Stimulated activated naive CD8-positive, alpha-beta T cell treated with anti-CD3 and anti-CD28 coated beads, Interleukin-15, amount 100 ng/mL, for 72 hours (primary cell): ENCODE data around the gene MKRN1.
"Not testable (repeated sequence)": the region's sequence is repeated elsewhere in the genome, so short reads cannot be mapped to it uniquely, and the experiment has no call there.

ENCODE experiments used
- ATAC-seq: fragments of 150-1000 bp; cut with Tn5 transposase; 2 replicates; pipeline ENCODE4 v1.10.0; 2021; ENCODE audit warnings: mild to moderate bottlenecking, moderate library complexity
- DNase-seq, 2 donors: peaks; one replicate each; pipeline ENCODE4 v3.0.0; 2021 to 2022
- H3K27ac Mint-ChIP-seq, 2 donors: one replicate each; pipeline ENCODE4 v1.8.0; 2022; ENCODE audit warnings: mild to moderate bottlenecking in 2 of 2, mixed read lengths in 2 of 2, moderate library complexity in 2 of 2
- H3K27me3 Mint-ChIP-seq: one replicate; pipeline ENCODE4 v1.8.0; 2022; ENCODE audit warnings: mixed read lengths
- H3K4me1 Mint-ChIP-seq: one replicate; pipeline ENCODE4 v1.8.0; 2022; ENCODE audit warnings: mild to moderate bottlenecking, mixed read lengths
- H3K4me3 Mint-ChIP-seq, 2 donors: one replicate each; pipeline ENCODE4 v1.8.0; 2022; ENCODE audit warnings: mild to moderate bottlenecking in 2 of 2, mixed read lengths in 2 of 2, moderate library complexity in 1 of 2
- H3K9me3 Mint-ChIP-seq, 2 donors: one replicate each; pipeline ENCODE4 v1.8.0; 2022; ENCODE audit warnings: mixed read lengths in 2 of 2

Gene MKRN1

GRCh38 chr7:140479062-140479738 is at the start of gene MKRN1:
Gene MKRN1 (minus strand): TSS chr7:140479505. CDS start chr7:140479344, 161 bp downstream.
- peaks cover 27% of the 10 kb centered on the region for H3K4me1 Mint-ChIP-seq
- DNase-seq: peak; percentile 90 to 93
- no peaks in the 10 kb centered on the region for H3K9me3 Mint-ChIP-seq
- no peaks in the 10 kb centered on the region for H3K27me3 Mint-ChIP-seq
- peak within 1 kb of the TSS; percentile 97 to 100 for H3K4me3 Mint-ChIP-seq
- H3K27ac Mint-ChIP-seq: peak within 1 kb of the TSS; percentile 96 to 100
- peak; percentile 96 for ATAC-seq

DNA sequence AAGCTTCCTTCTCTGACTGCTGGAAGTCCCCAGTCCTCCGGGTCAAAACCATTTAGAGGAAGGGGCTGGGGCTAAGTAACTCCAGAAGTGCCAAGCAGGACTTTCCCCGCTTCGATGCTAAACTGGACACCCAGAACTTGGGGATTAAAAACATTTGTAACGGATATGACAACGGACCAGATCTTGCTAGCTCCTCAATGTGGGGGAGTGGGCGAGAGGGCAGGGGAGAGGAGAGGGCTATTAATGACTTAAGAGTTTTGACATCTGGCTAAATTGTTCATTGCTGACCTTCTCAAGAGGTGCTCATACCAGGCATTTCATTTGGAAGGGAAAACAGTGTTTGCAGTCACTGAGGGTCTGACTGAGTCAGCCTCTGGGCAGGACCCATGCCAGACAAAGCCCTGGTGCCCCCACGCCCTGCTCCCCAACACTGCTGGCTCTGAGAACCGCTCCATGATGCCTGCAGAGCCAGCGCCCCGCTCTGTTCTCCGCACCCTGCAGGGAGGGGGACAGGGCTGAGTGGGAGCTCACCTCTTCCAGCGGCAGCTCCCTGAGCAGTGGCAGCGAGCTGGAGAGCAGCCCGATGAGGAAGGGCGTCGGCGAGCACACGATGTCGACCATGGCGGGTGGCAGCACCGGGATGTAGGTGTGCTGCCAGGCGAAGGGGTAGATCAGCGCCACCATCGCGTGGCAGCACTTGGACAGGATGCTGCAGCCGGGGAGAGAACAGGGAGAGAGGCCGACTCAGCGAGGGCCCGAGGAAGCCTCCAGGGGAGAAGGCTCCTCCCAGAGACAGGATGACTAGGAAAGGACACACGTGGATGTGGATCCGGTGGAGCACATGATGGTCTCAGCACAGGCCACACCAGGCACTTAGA is 47.7 kb upstream of the MKRN1 start:
- Mint-ChIP-seq H3K27me3 (peaks cover 13% of the 10 kb centered on the region), H3K4me3 (no peak overlapping the region), H3K4me1 (peaks cover 19% of the 10 kb centered on the region), H3K9me3 (no peaks in the 10 kb centered on the region), H3K27ac (no peak overlapping the region)
- DNase-seq: no peak
- ATAC-seq: no peak

DNA sequence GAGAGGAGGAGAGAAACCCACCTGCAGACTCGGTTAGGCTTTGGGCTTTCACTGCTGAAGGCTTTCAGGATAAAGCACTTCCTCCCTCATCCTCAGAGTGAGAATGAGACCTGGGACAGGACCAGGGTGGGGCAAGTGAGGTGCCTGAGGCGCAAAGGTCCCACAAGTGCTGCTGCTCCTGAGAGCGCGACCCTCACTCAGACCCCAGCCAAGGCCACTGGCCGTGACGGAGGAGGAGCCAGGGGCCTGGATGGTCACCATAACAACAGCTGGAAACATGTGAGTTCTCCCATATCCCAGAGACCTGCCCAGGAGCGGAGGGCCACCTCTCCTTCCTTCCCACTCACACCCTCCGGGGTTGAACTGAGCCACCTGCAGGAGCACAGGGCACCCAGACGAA is 46.9 kb upstream of the MKRN1 start:
- Mint-ChIP-seq H3K27ac (no peak overlapping the region), H3K9me3 (no peaks in the 10 kb centered on the region), H3K27me3 (peaks cover 13% of the 10 kb centered on the region), H3K4me1 (peaks cover 19% of the 10 kb centered on the region), H3K4me3 (no peak overlapping the region)
- DNase-seq: no peak
- no peak for ATAC-seq

DNA sequence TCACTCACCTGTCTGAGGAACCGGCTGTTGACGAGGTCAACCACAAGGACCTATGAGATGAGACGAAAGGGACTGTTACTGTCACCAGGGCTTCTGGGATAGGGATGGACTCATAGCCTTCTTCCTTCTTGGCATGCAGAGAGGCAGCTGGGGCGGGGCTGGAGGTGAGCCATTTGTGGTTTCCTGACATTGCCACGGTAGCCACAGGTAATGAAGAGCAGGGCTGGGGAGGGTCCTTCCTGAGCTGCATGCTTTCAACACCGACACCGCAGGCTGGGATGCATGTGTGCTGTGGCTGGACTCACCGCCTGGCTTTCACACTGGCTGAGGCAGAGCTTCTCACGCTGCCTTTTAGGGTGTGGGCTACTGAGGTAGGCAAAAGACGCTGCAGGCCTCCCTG is 46.4 kb upstream of the MKRN1 start:
- peaks cover 19% of the 10 kb centered on the region for H3K4me1 Mint-ChIP-seq
- H3K27ac Mint-ChIP-seq: no peak overlapping the region
- DNase-seq (peak in 1 of 2 donors; percentile 33), ATAC-seq (peak; percentile 86)
- no peak overlapping the region for H3K4me3 Mint-ChIP-seq
- peaks cover 13% of the 10 kb centered on the region for H3K27me3 Mint-ChIP-seq
- no peaks in the 10 kb centered on the region for H3K9me3 Mint-ChIP-seq

GRCh38 chr7:140521421-140521820 is 42.1 kb upstream of the MKRN1 start:
- ATAC-seq (no peak), DNase-seq (no peak)
- Mint-ChIP-seq H3K27me3 (peaks cover 11% of the 10 kb centered on the region), H3K9me3 (no peaks in the 10 kb centered on the region), H3K4me3 (no peak overlapping the region), H3K27ac (no peak overlapping the region), H3K4me1 (peaks cover 17% of the 10 kb centered on the region)

GRCh38 chr7:140519007-140519399 is 39.7 kb upstream of the MKRN1 start:
- no peak for DNase-seq
- Mint-ChIP-seq H3K4me3 (no peak overlapping the region), H3K27ac (peak overlapping the region in 1 of 2 donors; percentile 34), H3K27me3 (peaks cover 10% of the 10 kb centered on the region), H3K9me3 (no peaks in the 10 kb centered on the region), H3K4me1 (peaks cover 6% of the 10 kb centered on the region)
- ATAC-seq: no peak

DNA sequence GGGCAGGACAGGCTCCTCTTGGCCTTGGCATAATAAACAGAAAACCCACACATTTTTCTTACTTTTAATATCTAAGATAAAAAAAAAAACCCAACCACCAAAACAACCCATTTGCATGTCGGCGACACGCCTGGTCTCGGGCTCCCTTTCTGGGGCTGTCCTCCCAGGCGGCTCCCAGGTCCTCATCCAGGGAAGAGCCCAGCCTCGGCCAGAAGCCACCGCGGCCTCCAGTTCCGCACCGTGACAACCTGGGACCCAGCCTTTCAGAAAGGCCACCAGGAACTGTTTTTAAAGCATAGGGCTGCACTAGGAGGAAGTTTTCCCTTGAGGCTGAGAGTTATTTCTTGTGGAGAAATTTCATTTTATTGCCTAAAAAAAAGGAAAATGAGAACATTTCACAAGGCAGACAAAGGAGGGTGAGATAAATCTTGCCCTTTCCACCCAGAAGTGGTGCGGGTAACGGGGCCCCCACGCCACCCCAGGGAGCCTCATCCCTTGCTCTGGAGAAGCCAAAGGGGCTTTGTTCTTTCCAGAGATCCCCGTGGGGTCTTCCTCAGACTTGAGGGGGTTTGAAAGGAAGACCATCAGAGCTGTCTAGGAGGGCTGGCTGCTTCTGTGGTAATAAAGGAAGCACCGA is 39.2 kb upstream of the MKRN1 start:
- DNase-seq: no peak
- Mint-ChIP-seq H3K27ac (peak overlapping the region in 1 of 2 donors; percentile 42), H3K27me3 (peaks cover 10% of the 10 kb centered on the region), H3K9me3 (no peaks in the 10 kb centered on the region), H3K4me1 (peaks cover 6% of the 10 kb centered on the region), H3K4me3 (peak overlapping the region in 1 of 2 donors; percentile 42)
- ATAC-seq: no peak

DNA sequence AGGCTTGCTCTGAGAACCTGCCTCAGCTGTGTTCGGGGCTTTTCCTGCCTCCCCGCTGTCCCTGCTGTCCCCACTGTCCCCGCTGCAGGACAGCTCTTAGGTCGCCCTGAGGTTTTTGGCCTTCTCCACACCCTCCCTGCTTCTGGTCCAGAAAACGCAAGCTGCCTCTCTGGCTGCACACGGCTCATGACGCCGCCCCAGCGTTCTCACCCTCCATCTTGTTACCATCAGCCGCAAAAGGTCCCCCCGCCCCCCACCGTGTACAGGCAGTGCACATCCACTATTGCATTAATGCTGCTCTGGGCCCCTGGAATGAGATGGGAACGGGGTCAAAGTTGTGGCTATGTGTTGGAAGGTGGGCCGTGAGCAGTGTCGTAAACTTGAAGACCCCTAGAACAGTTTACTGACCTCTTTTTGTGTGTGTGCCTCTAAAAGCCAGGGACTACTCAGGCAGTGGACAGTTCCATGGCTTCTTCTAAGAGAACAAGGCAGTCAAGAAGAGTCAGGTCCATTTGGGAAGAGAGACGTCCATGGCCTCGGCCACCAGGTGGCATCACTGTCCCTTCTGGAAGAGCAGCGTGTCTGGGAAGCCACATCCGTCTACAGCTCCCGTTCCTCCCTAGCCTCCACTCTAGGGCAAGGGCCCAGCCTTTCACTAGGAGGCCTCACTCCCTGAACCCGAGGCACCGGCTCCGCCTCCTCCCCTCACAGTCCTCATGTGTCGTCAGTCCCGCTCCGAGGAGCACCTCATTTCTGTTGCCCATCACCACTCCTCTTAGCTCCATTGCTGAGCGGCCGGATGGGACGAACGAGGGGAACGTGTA is 38.5 kb upstream of the MKRN1 start:
- DNase-seq (peak; percentile 49 to 59), ATAC-seq (peak; percentile 85)
- Mint-ChIP-seq H3K27me3 (peaks cover 10% of the 10 kb centered on the region), H3K27ac (peak overlapping the region in 1 of 2 donors; percentile 42), H3K4me3 (peak overlapping the region in 1 of 2 donors; percentile 42), H3K4me1 (peaks cover 6% of the 10 kb centered on the region), H3K9me3 (no peaks in the 10 kb centered on the region)

- Mint-ChIP-seq H3K9me3 (no peaks in the 10 kb centered on the region), H3K27ac (no peak overlapping the region), H3K4me1 (no peaks in the 10 kb centered on the region), H3K27me3 (peaks cover 3% of the 10 kb centered on the region), H3K4me3 (no peak overlapping the region)
- ATAC-seq: no peak
- DNase-seq: no peak
Observed at GRCh38 chr7:140512317-140513000, 33.2 kb upstream of the MKRN1 start.

DNA sequence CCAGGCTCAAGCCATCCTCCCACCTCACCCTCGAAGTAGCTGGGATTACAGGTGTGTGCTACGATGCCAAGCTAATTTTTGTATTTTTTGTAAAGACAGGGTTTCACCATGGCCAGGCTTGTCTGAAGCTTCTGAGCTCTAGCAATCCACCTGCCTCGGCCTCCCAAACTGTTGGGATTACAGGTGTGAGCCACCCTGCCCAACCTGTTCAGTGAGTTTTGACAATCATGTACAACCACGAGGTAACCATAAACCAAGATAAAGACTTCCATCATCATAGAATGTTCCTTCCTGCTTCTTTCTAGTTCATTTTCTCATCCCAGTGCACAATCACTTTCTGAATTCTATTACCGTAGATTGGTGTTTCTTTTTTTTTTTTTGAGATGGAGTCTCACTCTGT is 30.5 kb upstream of the MKRN1 start:
- H3K27ac Mint-ChIP-seq: no peak overlapping the region
- H3K27me3 Mint-ChIP-seq: no peaks in the 10 kb centered on the region
- ATAC-seq: no peak
- H3K4me3 Mint-ChIP-seq: no peak overlapping the region
- no peaks in the 10 kb centered on the region for H3K4me1 Mint-ChIP-seq
- no peaks in the 10 kb centered on the region for H3K9me3 Mint-ChIP-seq
- no peak for DNase-seq

DNA sequence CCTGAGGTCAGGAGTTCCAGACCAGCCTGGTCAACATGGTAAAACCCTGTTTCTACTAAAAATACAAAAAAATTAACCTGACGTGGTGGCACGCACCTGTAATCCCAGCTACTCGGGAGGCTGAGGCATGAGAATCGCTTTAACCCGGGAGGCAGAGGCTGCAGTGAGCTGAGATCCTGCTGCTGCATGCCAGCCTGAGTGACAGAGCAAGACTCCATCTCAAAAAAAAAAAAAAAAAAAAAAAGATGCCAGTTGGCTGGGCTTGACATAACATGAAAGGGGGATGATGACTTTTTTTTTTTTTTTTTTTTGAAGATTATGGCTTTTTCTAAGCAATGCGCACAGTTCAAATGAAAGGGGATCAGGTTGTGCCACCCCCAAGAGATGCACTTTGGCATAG is 28.3 kb upstream of the MKRN1 start:
- H3K9me3 Mint-ChIP-seq, DNase-seq, H3K27ac Mint-ChIP-seq, ATAC-seq, H3K4me3 Mint-ChIP-seq, H3K4me1 Mint-ChIP-seq, H3K27me3 Mint-ChIP-seq: not testable (repeated sequence)

DNA sequence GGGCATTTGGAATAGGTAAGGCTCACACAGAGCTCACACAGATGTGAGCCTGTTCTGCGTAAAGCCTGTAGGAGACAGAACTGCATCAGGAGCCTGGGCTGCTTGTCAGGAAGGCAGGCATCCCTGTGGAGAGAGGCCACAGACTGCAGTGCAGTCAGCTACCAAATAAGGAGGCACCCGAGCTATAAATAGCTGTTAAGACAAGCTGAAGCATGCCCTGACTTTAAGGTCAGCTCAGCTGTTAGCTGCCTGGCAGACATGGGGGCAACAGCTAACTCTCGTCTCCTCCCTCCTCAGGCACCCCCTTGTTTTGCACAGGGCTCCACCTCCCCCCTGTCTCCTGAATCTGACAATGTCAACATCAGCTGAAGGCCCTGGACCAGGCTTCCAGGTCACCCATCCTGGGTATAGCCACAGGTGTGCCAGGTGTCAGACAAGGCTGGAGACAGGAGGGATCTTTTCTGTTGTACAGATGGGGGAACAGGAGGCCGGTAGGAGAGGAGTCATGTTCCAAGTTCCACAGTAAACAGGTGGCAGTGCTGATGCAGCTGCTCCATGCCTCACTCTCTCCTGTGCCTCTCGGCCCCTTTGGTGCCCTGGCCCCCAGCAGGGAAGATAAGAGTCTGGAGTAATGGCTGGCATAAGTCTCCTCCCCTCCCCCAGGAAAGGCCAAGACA is 27.6 kb upstream of the MKRN1 start:
- ATAC-seq (no peak), DNase-seq (no peak)
- Mint-ChIP-seq H3K4me1 (no peaks in the 10 kb centered on the region), H3K4me3 (no peak overlapping the region), H3K27ac (no peak overlapping the region), H3K27me3 (no peaks in the 10 kb centered on the region), H3K9me3 (no peaks in the 10 kb centered on the region)

DNA sequence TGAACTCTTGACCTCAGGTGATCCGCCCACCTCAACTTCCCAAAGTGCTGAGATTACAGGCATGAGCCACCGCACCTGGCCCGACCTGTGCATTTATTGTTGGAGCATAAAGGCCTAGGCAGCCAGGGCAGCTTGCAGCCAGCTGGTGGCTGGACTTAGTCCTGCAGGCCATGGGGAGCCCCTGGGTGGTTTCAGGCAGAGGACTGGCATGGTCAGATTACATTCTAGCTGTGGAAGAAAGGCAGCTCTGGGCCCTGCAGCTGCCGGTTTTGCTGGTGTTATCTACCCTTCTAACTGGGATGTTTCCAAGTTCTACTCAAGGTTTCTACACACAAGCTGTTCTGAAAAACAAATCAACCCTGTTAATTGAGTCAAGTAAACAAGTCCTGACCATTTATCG is 22.7 kb upstream of the MKRN1 start:
- H3K4me3 Mint-ChIP-seq: no peak overlapping the region
- DNase-seq (no peak), ATAC-seq (no peak)
- no peaks in the 10 kb centered on the region for H3K9me3 Mint-ChIP-seq
- no peaks in the 10 kb centered on the region for H3K4me1 Mint-ChIP-seq
- H3K27ac Mint-ChIP-seq: no peak overlapping the region
- H3K27me3 Mint-ChIP-seq: no peaks in the 10 kb centered on the region

DNA sequence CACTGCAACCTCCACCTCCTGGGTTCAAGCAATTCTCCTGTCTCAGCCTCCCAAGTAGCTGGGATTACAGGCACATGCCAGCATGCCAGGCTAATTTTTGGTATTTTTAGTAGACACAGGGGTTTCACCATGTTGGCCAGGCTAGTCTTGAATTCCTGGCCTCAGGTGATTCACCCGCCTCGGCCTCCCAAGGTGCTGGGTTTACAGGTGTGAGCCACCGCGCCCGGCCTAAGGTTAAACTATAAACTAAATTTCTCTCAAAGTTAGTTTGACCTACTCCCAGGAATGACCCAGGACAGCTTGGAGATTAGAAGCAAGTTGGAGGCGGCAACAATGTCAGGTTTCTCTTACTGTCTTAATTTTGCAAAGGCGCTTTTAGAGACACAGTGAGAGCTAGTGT is 18.5 kb upstream of the MKRN1 start:
- not testable (repeated sequence) for H3K27me3 Mint-ChIP-seq, DNase-seq, H3K4me3 Mint-ChIP-seq, H3K27ac Mint-ChIP-seq, ATAC-seq, H3K4me1 Mint-ChIP-seq, H3K9me3 Mint-ChIP-seq
